IMR-90 (cell line): ENCODE data around the gene GRB10. TPM values are rescaled to one million over a fixed set of nuclear protein-coding genes. Genes with fewer than 3 reads are reported as not detected.

Source experiments
- ATAC-seq: fragments of 200-7000 bp; cut with Tn5 transposase; 2 replicates; pipeline ENCODE4 v1.9.1; 2020; ENCODE audit warnings: low read depth, mild to moderate bottlenecking, moderate library complexity
- BruUV-seq: library from RNA; stranded (reverse); fragments of 400-500 nt; replicated peaks from 2 replicates; lab custom pipeline; 2021; lab: Mats Ljungman, UMichigan
- CTCF ChIA-PET: fragments of 300-600 bp; formaldehyde crosslinking; extraction: SDS; loops from one replicate; lab custom pipeline; 2021; ENCODE audit warnings: antibody characterized with exemption; lab: Yijun Ruan, JAX
- POLR2A ChIA-PET: fragments of 300-600 bp; sonication (Branson Sonifier 250); formaldehyde crosslinking; loops from one replicate; lab custom pipeline; 2022; ENCODE audit warnings: antibody characterized with exemption; ENCODE audit not compliant: unreplicated experiment; lab: Charles Lee
- DNase-seq: peaks from one replicate; pipeline ENCODE4 v3.0.0; 2013
- H2AFZ ChIP-seq: replicated peaks from 2 replicates; pipeline ENCODE3; 2013; ENCODE audit warnings: low read length, mild to moderate bottlenecking; ENCODE audit not compliant: poor library complexity
- H2AK5ac ChIP-seq: 2 replicates; pipeline ENCODE4 v1.6.1; 2013; ENCODE audit warnings: low read depth, low read length, inconsistent platforms
- H2AK9ac ChIP-seq: replicated peaks from 2 replicates; pipeline ENCODE3; 2013; ENCODE audit warnings: mild to moderate bottlenecking, low read depth, low read length, moderate library complexity; ENCODE audit not compliant: poor library complexity
- H2BK120ac ChIP-seq: 2 replicates; pipeline ENCODE4 v1.6.1; 2013; ENCODE audit warnings: low read depth, low read length, inconsistent platforms
- H2BK15ac ChIP-seq: 3 replicates; pipeline ENCODE4 v1.6.1; 2013; ENCODE audit warnings: low read depth, low read length, inconsistent platforms
- H2BK20ac ChIP-seq: 2 replicates; pipeline ENCODE4 v1.6.1; 2013; ENCODE audit warnings: low read depth, mild to moderate bottlenecking, inconsistent platforms, low read length, moderate library complexity
- H2BK5ac ChIP-seq: 2 replicates; pipeline ENCODE4 v1.6.1; 2013; ENCODE audit warnings: mild to moderate bottlenecking, low read depth, low read length, inconsistent platforms; ENCODE audit not compliant: poor library complexity, severe bottlenecking
- H3K14ac ChIP-seq: replicated peaks from 2 replicates; pipeline ENCODE4 v1.6.1; 2013; ENCODE audit warnings: low read depth, low read length, inconsistent platforms
- H3K18ac ChIP-seq: 2 replicates; pipeline ENCODE4 v1.6.1; 2013; ENCODE audit warnings: low read depth, low read length, control low read depth
- H3K23ac ChIP-seq: 2 replicates; pipeline ENCODE4 v1.6.1; 2013; ENCODE audit warnings: low read depth, low read length, inconsistent platforms
- H3K27ac ChIP-seq: 2 replicates; pipeline ENCODE4 v1.5.1; 2013; ENCODE audit warnings: mild to moderate bottlenecking, control low read depth, low read length; ENCODE audit not compliant: insufficient read depth
- H3K27me3 ChIP-seq: 2 replicates; pipeline ENCODE4 v1.6.1; 2013; ENCODE audit warnings: low read length; ENCODE audit not compliant: control insufficient read depth, insufficient read depth
- H3K36me3 ChIP-seq: 2 replicates; pipeline ENCODE4 v1.6.1; 2013; ENCODE audit warnings: low read length, mixed read lengths; ENCODE audit not compliant: control insufficient read depth, insufficient read depth
- H3K4ac ChIP-seq: 2 replicates; pipeline ENCODE4 v1.6.1; 2013; ENCODE audit warnings: low read depth, low read length, inconsistent platforms
- H3K4me1 ChIP-seq: 2 replicates; pipeline ENCODE4 v1.6.1; 2013; ENCODE audit warnings: low read length, mixed read lengths; ENCODE audit not compliant: control insufficient read depth, insufficient read depth
- H3K4me2 ChIP-seq: 2 replicates; pipeline ENCODE4 v1.6.1; 2013; ENCODE audit warnings: low read depth, mild to moderate bottlenecking, control low read depth, low read length, moderate library complexity
- H3K4me3 ChIP-seq: 2 replicates; pipeline ENCODE4 v1.5.1; 2013; ENCODE audit warnings: low read depth, mild to moderate bottlenecking, control low read depth, low read length, moderate library complexity; ENCODE audit not compliant: insufficient read depth
- H3K56ac ChIP-seq: 2 replicates; pipeline ENCODE4 v1.6.1; 2013; ENCODE audit warnings: low read length, inconsistent platforms; ENCODE audit not compliant: insufficient read depth; ENCODE audit errors: extremely low read depth
- H3K79me1 ChIP-seq, 2 experiments: 2 replicates each; pipeline ENCODE4 v1.6.1; 2013; ENCODE audit warnings: low read length in 2 of 2, inconsistent platforms in 1 of 2, low read depth in 1 of 2
- H3K9ac ChIP-seq: 2 replicates; pipeline ENCODE4 v1.6.1; 2013; ENCODE audit warnings: low read depth, low read length, control low read depth
- H3K9me1 ChIP-seq: 2 replicates; pipeline ENCODE4 v1.6.1; 2013; ENCODE audit warnings: low read length, inconsistent platforms; ENCODE audit not compliant: insufficient read depth
- H3K9me3 ChIP-seq: 2 replicates; pipeline ENCODE4 v1.6.1; 2013; ENCODE audit warnings: low read length; ENCODE audit not compliant: control insufficient read depth, insufficient read depth
- H4K20me1 ChIP-seq: 2 replicates; pipeline ENCODE4 v1.6.1; 2013; ENCODE audit warnings: low read length, inconsistent platforms; ENCODE audit not compliant: insufficient read depth
- H4K5ac ChIP-seq: 2 replicates; pipeline ENCODE4 v1.6.1; 2013; ENCODE audit warnings: mild to moderate bottlenecking, low read depth, low read length, control low read depth
- H4K8ac ChIP-seq, 2 experiments: 2 replicates each; pipeline ENCODE4 v1.6.1; 2013; ENCODE audit warnings: low read depth in 2 of 2, low read length in 2 of 2, control low read depth in 1 of 2, inconsistent platforms in 1 of 2
- H4K91ac ChIP-seq: 2 replicates; pipeline ENCODE4 v1.6.1; 2013; ENCODE audit warnings: low read depth, low read length, inconsistent platforms; ENCODE audit not compliant: insufficient read depth
- CHD1 ChIP-seq: IDR thresholded peaks from 2 replicates; pipeline ENCODE4 v1.6.1; 2012; ENCODE audit warnings: low read depth, low read length, improper control_type of control experiment
- FOS ChIP-seq: fragments of 150-350 bp; IDR thresholded peaks from 2 replicates; pipeline ENCODE4 v1.6.1; 2016; ENCODE audit warnings: low read depth, low read length
- MAFK ChIP-seq: IDR thresholded peaks from 2 replicates; pipeline ENCODE4 v1.6.1; 2012; ENCODE audit warnings: low read depth, low read length, improper control_type of control experiment
- MXI1 ChIP-seq: IDR thresholded peaks from 2 replicates; pipeline ENCODE4 v1.6.1; 2012; ENCODE audit warnings: low read depth, mild to moderate bottlenecking, low read length, moderate library complexity, borderline replicate concordance
- RAD21 ChIP-seq: IDR thresholded peaks from 2 replicates; pipeline ENCODE4 v1.6.1; 2012; ENCODE audit warnings: low read length, improper control_type of control experiment
- RCOR1 ChIP-seq: IDR thresholded peaks from 2 replicates; pipeline ENCODE4 v1.6.1; 2012; ENCODE audit warnings: mild to moderate bottlenecking, low read length, improper control_type of control experiment; ENCODE audit not compliant: insufficient replicate concordance
- SMC3 ChIP-seq: fragments of 150-350 bp; IDR thresholded peaks from 2 replicates; pipeline ENCODE4 v1.6.1; 2016; ENCODE audit warnings: low read depth, mild to moderate bottlenecking, antibody characterized with exemption, low read length, moderate library complexity
- WGBS, 2 experiments: methylation state at CpG; one replicate each; pipeline versions ENCODE4 v1.1.5 to v1.1.7; 2013; ENCODE audit warnings: missing lambda C conversion rate in 2 of 2; ENCODE audit not compliant: insufficient read length in 1 of 2; ENCODE audit errors: extremely low coverage in 2 of 2; 5-methylcytosine and 5-hydroxymethylcytosine counted together
- dilution Hi-C: fragments of 300-500 bp; cut with HindIII; formaldehyde crosslinking; loops from one replicate; pipeline ENCODE4 v1.14.3; 2018; ENCODE audit warnings: low sequenced_read_pairs; ENCODE audit not compliant: unreplicated experiment
- in situ Hi-C: fragments of 300-500 bp; cut with MboI; formaldehyde crosslinking; loops from 3 replicates; pipeline ENCODE4 v1.14.3; 2019; ENCODE audit warnings: low sequenced_read_pairs, inconsistent platforms, mixed read lengths
- intact Hi-C: fragments of 100-400 bp; cut with micrococcal nuclease; formaldehyde crosslinking; loops from 2 replicates; pipeline ENCODE4 v1.10.0; 2022
- polyA plus RNA-seq, 3 experiments: library from polyadenylated mRNA; depleted of rRNA; stranded (reverse); fragments of >200 nt; gene quantifications; 2 replicates each; pipeline ENCODE4 v1.2.3, GENCODE V29; 2012; ENCODE audit warnings: low replicate concordance in 1 of 3
- total RNA-seq: library from RNA; depleted of rRNA; stranded (reverse); fragments of >200 nt; gene quantifications from 2 replicates; pipeline ENCODE4 v1.2.3, GENCODE V29; 2012
- TF ChIP-seq, protein P1 (sequence below): conservative IDR thresholded peaks from 2 replicates; pipeline ENCODE4 v1.5.1; 2012; ENCODE audit warnings: mild to moderate bottlenecking, low read depth, low read length, improper control_type of control experiment
- TF ChIP-seq, protein P2 (sequence below): fragments of 150-350 bp; IDR thresholded peaks from 2 replicates; pipeline ENCODE4 v1.6.1; 2016; ENCODE audit warnings: low read depth, mild to moderate bottlenecking, low read length, moderate library complexity, borderline replicate concordance

Gene GRB10
- total and polyA plus RNA-seq, 2 of the 4 experiments (the other 2 are of a cell fraction), result 6.3 to 15.1 TPM

DNA sequence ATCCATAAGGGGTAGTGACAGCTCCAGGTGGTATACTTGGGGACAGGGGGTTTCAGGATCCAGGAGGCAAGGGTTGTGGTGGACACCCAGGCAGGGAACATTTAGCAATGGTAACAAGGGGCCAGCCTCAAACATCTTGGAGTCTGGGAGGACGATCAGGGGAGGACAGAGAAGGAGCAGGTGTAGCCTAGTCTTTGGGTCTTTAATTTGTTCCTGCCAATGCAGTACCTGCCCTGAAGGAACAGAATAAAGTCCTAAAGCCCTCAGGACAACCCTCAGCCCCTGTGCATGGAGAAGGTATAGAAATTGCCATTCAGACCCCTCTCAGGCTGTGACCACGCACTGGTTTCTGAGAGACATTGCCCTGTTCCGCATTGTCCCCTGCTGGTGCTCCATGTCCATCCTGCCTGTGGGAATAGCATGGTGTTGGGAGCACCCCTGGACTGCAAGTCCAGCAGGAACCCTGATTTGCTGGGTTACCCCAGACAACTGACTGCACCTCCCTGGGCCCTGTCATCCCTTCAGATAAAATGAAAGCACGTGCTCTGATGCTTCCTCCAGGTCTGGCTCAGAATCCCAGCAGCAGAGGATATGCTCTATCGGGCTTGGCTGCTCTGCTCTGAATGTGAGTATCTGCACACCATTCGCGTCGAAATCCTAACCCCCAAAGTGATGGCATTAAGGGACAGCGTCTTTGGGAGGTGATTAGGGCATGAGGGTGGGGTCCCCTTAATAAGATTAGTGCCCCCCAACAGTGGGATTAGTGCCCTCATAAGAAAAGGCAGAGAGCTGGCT, 241.7 kb downstream of the GRB10 start:
- H4K20me1 ChIP-seq, result no peaks in the 10 kb centered on the region
- H3K56ac ChIP-seq, result no peak overlapping the region
- ATAC-seq, result no peak
- H3K4me2 ChIP-seq, result no peak overlapping the region
- DNase-seq, result no peak
- no peaks in the 10 kb centered on the region for H3K36me3 ChIP-seq
- 83% methylated on average over 2 of the region's 9 CpGs; no CpG with 5 or more reads in 1 of the 2 experiments for WGBS, 2 experiments
- H4K5ac ChIP-seq, result no peak overlapping the region
- H2AK5ac ChIP-seq, result no peak overlapping the region
- H3K23ac ChIP-seq, result no peak overlapping the region
- no peaks in the 10 kb centered on the region for H3K9me3 ChIP-seq
- BruUV-seq, result no TSS peak
- in situ Hi-C loops (no loop called here), intact Hi-C loops (no loop called here), dilution Hi-C loops (no loop called here)
- POLR2A ChIA-PET, result no interaction called here
- H3K14ac ChIP-seq, result no peak overlapping the region
- no peaks in the 10 kb centered on the region for H3K79me1 ChIP-seq
- H3K9ac ChIP-seq, result no peak overlapping the region
- no peaks in the 10 kb centered on the region for H3K4me1 ChIP-seq
- no peaks in the 10 kb centered on the region for H3K9me1 ChIP-seq
- CTCF ChIA-PET, result no interaction called here
- H2BK20ac ChIP-seq, result no peak overlapping the region
- H3K4me3 ChIP-seq, result no peak overlapping the region
- H2BK120ac ChIP-seq, result no peak overlapping the region
- no peak overlapping the region for H2BK15ac ChIP-seq
- H3K27me3 ChIP-seq, result peaks cover 16% of the 10 kb centered on the region
- no peak overlapping the region for H4K8ac ChIP-seq
- no peak overlapping the region for H3K18ac ChIP-seq
- no peak overlapping the region for H3K27ac ChIP-seq
- no peak overlapping the region for H3K4ac ChIP-seq
- no peak overlapping the region for H2AK9ac ChIP-seq
- TF ChIP-seq MXI1 (no peak), MAFK (no peak), RCOR1 (no peak), FOS (no peak), RAD21 (no peak), CHD1 (no peak), SMC3 (no peak)
- TF ChIP-seq, protein P1, sequence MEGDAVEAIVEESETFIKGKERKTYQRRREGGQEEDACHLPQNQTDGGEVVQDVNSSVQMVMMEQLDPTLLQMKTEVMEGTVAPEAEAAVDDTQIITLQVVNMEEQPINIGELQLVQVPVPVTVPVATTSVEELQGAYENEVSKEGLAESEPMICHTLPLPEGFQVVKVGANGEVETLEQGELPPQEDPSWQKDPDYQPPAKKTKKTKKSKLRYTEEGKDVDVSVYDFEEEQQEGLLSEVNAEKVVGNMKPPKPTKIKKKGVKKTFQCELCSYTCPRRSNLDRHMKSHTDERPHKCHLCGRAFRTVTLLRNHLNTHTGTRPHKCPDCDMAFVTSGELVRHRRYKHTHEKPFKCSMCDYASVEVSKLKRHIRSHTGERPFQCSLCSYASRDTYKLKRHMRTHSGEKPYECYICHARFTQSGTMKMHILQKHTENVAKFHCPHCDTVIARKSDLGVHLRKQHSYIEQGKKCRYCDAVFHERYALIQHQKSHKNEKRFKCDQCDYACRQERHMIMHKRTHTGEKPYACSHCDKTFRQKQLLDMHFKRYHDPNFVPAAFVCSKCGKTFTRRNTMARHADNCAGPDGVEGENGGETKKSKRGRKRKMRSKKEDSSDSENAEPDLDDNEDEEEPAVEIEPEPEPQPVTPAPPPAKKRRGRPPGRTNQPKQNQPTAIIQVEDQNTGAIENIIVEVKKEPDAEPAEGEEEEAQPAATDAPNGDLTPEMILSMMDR, result no peak
- TF ChIP-seq, protein P2, sequence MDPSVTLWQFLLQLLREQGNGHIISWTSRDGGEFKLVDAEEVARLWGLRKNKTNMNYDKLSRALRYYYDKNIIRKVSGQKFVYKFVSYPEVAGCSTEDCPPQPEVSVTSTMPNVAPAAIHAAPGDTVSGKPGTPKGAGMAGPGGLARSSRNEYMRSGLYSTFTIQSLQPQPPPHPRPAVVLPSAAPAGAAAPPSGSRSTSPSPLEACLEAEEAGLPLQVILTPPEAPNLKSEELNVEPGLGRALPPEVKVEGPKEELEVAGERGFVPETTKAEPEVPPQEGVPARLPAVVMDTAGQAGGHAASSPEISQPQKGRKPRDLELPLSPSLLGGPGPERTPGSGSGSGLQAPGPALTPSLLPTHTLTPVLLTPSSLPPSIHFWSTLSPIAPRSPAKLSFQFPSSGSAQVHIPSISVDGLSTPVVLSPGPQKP, result no peak
- H2AFZ ChIP-seq, result no peak overlapping the region
- H4K91ac ChIP-seq, result no peak overlapping the region
- no peak overlapping the region for H2BK5ac ChIP-seq
